GM18502 (cell line): Measurements from ENCODE around the gene GPAT3.
A peak's percentile ranks its signal among the peaks of the same experiment; 100 is the strongest.
"Not testable (repeated sequence)": the region's sequence is repeated elsewhere in the genome, so short reads cannot be mapped to it uniquely, and the experiment has no call there.

Source experiments
- ATAC-seq: cut with Tn5 transposase; IDR thresholded peaks from one replicate; pipeline ENCODE4 v1.9.1; 2021; ENCODE audit warnings: mild to moderate bottlenecking; ENCODE audit not compliant: unreplicated experiment, poor library complexity

GPAT3 gene

DNA sequence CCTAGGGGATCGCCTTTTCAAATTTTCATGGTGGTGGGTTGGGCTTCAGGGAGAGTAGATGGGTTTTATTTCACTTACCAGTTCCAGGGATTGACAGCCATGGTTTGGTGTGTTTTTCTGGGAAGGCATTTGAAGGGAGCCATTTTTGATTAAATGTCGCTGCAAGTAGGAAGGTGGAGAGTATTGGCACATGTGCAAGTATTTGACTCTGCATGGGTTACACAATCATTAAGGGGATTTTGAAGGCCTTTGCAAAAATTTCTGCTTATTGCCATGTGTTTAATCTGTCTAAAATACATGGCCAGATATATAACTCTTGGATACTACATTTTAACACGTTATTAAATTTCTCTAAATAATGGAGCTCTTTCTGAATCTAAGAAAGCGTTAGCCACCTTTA lies 55.1 kb downstream of the GPAT3 start:
- no peak for ATAC-seq

DNA sequence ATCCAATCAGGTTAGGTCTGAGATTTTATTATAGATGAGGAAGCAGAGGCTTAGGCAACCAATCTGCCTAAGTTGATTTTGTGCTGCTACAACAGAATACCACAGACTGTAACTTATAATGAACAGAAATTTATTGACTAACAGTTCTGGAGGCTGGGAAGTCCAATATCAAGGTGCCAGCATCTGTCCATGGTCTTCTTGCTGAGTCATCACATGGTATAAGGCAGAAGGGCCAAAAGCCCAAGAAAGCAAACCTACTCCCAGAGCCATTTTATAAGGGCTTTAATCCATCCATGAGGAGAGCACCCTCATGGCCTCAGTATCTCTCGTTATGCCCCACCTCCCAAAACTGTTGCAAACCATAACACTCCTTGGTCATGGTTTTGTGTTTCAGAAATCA lies 55.8 kb downstream of the GPAT3 start:
- no peak for ATAC-seq

DNA sequence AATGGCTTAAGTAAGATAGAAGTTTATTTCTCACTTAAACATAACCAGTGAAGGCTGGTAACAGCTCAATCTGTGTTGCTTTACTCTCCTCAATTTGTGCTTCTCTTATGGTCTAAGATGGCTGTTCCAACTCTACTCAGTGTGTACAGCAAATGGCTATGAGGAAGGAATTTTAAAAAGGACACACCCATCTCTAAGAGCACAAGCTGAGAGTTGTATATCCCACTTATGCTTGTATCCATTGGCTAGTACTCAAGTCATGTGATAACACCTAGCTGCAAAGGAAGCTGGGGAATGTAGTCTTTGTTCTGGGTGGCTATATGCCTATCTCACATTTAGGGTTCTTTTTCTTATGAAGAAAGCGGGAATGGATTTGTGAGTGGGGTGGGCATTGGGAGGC lies 63.3 kb downstream of the GPAT3 start:
- ATAC-seq, result peak; percentile 81

DNA sequence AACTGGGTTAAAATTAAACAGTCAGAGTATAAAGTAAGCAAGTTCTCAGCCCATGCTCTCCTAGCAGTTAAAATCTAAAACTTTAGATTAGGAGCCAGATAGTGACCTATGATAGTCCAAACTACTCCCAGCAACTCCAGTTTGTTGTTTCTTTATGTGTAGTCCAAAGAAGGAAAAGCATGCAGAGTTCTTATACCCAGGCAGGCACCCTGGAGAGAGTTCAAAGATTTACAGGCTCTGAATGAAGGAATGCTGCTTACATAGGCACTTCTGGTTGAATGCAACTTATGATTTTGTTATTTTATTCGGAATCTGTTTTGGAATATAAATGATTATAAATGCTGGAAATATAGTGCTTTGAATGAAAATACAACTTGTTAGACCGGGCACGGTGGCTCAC lies 67.2 kb downstream of the GPAT3 start:
- no peak for ATAC-seq

DNA sequence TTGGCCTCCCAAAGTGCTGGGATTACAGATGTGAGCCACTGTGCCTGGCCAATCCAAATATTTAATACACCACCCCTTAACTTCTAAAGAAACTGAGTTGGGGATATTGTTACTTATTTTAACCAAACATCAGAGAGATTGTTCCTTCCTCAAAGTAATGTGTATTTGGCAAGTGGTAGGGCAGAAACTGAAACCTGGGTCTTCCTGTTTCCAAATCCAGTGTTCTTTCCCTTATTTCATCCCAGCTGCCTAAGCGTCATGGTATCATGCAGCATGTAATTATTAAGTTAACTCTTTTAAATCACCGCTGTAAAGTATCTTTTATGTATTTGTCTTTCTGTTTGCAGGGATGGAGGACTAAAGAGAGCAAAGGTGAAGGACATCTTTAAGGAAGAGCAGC lies 68.4 kb downstream of the GPAT3 start:
- no peak for ATAC-seq

DNA sequence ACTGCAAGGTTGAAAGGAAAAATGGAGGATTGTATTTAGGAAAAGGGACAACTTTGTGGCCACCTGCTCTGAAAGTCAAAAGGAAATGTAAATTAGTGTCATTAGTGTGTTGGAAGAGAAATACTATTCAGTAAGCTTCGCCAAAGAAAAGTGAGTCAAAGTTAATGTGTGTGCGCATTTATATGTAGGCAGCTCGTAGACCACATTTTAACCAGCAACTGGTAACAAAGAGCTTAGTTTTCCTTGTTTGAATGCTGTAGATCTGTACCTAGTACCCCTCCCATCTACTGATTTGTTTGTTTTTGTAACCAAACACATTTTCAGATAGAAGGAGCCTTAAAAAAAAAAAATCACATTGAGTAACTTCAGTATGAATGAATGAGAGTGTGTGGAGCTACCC lies 69.3 kb downstream of the GPAT3 start:
- peak; percentile 1 for ATAC-seq

DNA sequence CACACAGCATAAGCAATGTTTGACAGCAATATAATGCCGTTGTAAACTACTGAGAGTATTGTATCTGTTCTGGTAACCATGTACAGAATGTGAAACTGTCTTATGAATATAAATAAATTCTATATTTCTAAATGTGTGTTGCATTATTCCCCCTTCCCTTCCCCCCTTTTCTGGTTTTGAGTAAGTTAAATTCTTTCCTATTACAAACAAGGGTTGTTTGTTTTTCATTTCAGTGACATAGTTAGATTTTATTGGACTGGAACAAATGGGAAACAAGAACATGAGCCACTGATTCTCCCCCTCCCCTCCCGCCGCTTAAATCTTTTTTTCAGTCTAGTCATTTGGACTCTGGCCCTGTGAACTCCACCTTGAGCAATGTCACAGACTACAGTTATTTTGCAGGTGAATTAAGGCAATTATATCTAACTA lies 69.8 kb downstream of the GPAT3 start:
- ATAC-seq, result peak; percentile 55

DNA sequence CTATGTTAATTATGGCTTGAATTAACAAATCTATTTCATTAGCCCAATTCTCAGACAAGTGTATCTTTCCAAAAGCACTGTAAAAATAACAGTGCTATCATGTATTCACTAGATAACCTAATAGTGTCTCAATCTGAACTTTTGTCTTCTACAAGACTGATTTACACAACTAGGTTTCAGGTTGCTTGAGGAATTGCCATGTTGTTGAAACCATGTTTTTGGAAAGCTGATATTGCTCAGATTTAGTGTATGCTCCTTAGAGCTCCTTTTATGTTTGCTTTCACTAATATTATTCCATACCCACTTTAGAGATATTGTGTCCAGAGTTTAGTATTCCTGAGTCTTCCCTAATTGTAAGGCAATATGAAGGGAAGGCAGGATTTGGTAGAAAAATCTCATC lies 70.6 kb downstream of the GPAT3 start:
- no peak for ATAC-seq

DNA sequence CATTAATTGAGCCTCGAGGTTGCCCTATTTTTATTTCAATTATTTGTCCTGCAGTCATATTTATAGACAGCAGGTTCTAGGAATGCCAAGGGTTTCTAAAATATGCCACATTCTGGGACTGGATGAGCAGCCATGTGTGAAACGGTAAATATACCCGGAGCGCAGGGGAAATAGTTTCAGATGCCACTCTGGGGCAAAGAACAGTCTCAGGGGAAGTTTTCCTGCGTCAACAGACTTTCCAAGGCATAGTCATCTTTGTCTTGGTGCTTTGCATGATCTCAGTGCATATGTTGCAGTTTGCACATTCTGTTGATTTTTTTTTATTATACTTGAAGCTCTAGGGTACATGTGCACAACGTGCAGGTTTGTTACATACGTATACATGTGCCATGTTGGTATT lies 71.0 kb downstream of the GPAT3 start:
- ATAC-seq, result peak; percentile 63

DNA sequence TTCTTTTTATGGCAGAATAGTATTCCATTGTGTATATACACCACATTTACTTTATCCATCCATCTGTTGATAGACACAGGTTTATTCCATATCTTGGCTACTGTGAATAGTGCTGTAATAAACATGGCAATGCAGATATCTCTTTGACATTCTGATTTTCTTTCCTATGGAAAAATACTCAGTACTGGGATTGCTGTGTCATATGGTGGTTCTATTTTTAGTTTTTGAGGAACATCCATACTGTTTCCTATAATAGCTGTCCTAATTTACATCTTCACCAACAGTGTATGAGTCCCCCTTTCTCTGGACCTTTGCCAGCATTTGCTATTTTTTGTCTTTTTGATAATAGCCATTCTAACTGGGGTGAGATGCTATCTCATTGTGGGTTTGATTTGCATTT lies 73.5 kb downstream of the GPAT3 start:
- no peak for ATAC-seq

DNA sequence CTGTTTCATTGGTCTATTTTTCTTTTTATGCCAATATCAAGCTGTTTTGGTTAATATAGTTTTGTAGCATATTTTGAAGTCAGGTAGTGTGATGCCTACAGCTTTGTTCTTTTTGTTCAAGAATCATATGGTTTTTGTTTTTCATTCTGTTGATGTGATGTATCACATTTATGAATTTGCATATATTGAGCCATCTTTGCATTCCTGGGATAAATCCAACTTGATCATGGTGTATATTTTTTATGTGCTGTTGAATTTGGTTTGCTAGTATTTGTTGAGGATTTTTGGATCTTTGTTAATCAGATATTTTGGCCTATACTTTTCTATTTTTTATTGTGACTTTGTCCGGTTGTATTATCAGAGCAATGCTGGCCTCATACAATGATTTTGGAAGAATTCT lies 74.8 kb downstream of the GPAT3 start:
- ATAC-seq, result no peak

DNA sequence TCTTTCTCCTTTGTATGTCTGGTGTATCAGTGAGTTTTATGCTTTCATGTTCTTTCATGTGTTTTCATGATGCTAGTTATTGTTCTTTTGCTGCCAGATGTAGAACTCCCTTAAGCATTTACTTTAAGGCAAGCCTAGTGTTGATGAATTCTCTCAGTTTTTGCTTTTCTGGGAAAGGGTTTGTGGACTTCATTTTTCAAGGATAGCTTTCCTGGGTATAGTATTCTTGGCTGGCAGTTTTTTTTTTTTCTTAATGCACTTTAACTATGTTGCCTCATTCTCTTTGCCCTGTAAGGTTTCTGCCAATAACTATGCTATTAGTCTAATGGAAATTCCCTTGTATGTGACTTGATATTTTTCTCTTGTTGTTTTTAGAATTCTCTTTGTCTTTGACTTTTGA lies 77.1 kb downstream of the GPAT3 start:
- ATAC-seq, result no peak

DNA sequence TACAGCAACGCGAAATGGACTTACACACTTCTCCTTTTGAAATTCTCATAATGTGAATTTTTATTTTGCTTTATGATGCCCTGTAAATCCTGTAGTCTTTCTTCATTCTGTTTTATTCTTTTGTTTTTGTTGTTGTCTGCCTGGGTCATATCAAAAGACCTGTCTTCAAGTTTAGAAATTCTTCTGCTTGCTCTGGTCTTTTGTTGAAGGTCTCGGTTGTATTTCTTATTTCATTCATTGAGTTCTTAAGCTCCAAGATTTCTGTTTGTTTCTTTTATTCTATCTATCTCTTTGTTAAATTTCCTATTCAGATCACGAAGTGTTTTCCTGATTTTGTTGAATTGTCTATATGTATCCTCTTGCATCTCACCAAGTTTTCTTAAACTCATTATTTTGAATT lies 78.1 kb downstream of the GPAT3 start:
- no peak for ATAC-seq

DNA sequence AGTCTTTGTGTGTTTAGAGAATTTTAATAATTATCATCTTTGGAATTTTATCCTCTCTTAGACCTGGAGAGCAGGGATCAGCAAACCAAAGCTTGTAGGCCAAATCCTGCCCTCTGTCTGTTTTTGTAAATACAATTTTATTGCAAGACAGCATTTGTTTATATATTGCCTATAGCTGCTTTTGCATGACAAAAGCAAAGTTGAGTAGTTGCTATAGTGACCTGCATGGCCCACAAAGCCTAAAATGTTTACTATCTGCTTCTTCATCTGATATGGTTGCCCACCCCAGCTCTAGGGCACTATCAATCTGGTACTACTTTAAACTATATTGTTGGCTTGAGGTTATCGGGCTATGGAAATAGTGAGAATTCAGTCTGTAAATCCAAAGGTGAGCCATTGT lies 80.3 kb downstream of the GPAT3 start:
- no peak for ATAC-seq

DNA sequence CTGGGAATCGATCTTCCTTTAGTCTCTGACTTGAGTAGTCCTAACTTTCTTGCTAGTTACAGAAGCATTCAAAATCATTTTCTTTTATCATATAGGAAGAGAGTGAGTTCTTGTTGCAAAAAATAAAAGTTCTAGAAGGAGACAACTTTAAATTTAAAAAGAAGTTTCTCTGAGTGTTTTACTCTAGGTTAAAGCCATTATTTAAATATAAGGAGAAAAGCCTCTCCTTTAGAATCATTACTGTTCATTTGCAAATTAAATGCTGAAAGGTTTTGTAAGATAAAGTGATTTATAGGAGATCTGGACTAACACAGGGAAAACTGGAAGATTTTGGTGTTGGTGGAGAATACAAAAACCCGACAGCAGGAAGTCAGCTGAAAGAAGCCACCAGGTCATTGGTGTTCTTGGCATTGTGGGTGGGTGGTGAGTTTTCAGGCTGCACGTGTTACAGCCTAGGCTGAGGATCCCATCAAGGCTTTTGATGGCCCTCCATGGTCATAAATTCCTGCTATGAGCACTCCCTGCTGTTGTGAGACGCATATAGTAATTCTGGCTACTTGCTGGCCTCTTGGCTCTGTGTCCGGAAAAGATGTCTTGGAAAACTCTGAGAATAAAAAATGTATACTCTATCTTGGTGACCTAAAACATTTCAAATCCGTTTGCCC lies 81.6 kb downstream of the GPAT3 start:
- no peak for ATAC-seq

DNA sequence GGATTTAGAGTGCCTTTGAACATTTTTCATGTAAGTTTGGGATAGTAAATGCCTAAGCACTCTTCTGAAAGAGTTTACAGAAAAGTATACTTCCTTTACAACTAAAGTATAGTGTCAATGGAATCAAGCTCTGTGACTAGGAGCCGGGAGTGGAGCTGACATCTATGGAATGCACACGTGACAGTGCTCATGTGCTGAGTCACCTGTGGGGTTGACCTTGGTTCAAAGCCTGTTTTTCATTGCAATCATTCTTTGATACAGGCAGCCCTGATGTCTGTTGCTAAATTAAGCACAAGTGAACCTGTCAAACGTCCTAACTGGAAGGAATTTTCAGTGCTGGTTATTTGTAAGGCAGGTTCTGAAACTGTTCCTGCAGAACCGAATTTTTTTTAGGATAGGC lies 82.5 kb downstream of the GPAT3 start:
- no peak for ATAC-seq

DNA sequence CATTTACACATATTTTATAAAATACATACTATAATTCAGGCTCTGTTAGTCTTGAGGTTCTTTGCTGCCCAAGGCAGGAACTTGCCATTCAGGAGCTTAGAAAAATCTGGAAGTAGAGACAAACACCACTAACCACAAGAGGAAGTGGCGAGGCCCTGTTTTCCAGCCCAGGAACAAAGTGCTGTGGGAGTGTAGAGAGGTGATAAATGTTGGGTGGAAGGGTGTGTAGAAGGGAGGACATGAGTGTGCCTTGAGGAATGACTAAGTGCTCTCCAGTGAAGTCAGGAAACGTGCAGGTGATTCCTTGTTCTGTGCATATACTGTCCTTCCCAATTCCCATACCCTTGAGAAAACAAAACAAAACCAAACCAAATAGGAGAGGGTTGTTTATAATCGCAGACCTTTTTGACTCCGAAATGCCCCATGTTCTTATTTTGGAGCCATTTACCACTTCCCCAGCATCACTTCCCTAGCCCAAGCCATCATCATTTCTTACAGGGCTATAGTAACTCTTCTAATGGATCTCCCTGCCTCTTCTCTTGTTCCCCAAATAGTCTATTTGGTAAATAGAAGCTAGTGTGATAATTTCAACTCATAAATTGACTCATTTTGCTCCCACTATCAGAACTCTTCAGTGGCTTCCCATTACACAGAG lies 83.2 kb downstream of the GPAT3 start:
- no peak for ATAC-seq

DNA sequence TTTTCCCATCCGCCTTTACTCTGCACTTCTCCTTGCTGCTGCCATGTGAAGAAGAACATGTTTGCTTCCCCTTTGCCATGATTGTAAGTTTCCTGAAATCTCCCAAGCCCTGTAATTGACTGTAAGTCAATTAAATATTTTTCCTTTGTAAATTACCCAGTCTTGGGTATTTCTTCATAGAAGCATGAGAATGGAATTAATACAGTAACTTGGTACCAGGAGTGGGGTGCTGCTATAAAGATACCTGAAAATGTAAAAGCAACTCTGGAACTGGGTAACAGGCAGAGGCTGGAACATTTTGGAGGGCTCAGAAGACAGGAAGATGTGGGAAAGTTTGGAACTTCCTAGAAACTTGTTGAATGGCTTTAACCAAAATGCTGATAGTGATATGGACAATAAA lies 86.2 kb downstream of the GPAT3 start:
- ATAC-seq, result not testable (repeated sequence)

DNA sequence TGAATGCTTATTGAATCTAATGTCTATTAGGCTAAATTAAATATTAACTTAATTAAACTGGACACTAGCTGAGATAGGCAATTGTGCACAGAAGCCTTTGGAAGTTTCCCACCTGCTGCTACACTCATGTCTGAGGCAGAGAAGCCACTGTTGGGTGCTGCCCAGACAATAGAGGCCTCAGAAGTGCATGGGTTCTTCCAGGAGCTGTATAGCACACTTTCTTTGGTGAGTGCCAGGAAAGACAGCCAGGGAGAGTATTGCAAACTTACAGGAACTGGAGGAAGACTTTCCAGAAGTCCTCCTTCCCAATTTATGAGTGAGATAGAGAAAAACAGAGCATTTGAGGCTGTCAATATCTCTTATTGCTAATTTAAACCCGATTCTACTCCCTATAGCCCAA lies 89.9 kb downstream of the GPAT3 start:
- no peak for ATAC-seq

DNA sequence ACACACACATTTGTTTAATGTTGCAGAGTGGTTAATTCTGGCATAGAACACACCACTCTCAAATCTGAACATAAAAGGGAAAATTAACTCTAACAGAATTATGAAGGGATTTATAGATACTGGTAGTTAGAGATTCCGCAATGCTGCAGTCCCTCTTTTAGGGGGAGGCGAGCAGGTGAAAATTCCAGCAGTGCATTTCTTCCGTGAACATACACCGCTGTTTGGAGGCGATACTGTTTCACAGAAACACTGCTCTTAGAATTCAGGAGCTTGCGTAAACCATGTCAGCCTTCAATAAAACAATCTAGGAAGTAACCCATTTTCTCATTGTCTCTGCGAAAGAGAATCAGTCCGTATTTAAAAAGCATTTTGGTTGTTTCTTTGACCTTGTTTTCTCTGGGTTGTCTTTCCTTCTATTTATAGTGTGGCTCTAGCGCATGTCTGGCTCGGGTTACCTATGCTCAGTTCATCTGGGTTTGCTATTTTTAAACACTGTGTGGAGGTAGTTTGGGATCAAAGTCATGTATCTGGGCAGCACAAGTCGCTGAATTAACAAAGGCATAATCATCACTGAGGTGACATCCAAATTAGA lies 90.4 kb downstream of the GPAT3 start:
- no peak for ATAC-seq

DNA sequence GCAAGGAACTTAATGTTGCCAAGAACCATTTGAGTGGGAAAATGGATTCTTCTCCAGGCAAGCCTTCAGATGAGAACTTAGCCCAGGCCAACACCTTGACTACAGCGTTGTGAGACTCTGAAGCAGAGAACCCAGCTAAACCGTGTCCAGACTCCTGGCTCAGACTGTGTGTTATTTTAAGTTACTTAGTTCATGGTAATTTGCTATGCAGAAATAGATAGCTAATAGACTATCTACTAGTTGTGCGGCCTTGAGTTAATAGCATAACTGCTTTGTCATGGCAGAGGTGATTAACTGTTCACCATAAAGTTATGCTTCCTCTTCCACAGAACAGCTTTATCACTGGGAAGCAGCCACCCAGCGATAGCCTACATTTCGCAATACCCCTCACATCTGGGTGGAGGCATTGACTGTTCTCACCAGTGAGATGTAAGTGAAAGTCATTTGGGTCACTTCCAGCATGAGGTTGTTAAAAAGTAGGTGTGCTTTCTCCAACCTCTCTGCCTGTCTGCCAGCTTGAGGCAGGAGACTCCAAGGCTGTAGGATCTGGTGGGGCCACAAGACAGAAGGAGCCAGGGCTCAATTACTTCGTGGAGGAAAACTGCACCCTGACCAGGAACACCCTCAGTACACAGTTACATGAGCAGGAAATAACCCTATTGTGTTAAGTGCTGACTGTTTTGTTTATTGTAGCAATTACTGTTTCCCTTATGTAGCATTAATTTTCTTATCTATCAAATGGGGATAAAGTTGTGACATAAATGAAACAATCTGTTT lies 94.2 kb downstream of the GPAT3 start:
- no peak for ATAC-seq
